Measurements from ENCODE around the gene LUC7L3. TPM values are rescaled to one million over a fixed set of nuclear protein-coding genes. Genes with fewer than 3 reads are reported as not detected.

Gene LUC7L3
- total and polyA plus RNA-seq, 10 of the 15 experiments (the other 5 are each of a cell fraction or from before 2014, with no cell fraction given): 51.3 to 176 (median 149) TPM

Small RNAs within 50 kb of the gene (microRNA-seq; reads per million reads assigned to microRNA genes)
- gene MIR8059: not detected

Small RNAs within 50 kb of the gene (small RNA-seq; reads per million reads assigned to genes)
- gene AC005921.1 (not detected), gene MIR8059 (not detected), gene RF00019 (not detected)

Other genes starting within 250 kb of the LUC7L3 start
Only the 7 nearest of the 10 such genes appear.
- gene SPATA20, start 172.4 kb upstream of the LUC7L3 start, total RNA-seq (2014; rRNA removed): 41.7 and 45.3 TPM in 2 replicates
- 18.9 and 21.0 TPM in 2 replicates for gene SPATA20, start 172.4 kb upstream of the LUC7L3 start, total RNA-seq (2014; rRNA removed; fragmentation: Illumina TruSeq; extraction: Trizol)
- 39.9 and 40.4 TPM in 2 replicates for gene SPATA20, start 172.4 kb upstream of the LUC7L3 start, total RNA-seq (2021)
- 12.1 and 23.1 TPM in 2 replicates for gene SPATA20, start 172.4 kb upstream of the LUC7L3 start, polyA plus RNA-seq (2011; rRNA removed)
- gene SPATA20, start 172.4 kb upstream of the LUC7L3 start, polyA plus RNA-seq (2014; fragmentation: Illumina TruSeq; extraction: Trizol): 8.7 and 17.3 TPM in 2 replicates
- gene SPATA20, start 172.4 kb upstream of the LUC7L3 start, polyA plus RNA-seq (2014; fragmentation: Nextera tagmentation; extraction: Ambion mirVana): 1 to 10 TPM; 2.1 to 3.9 TPM
- 54.8 and 69.8 TPM in 2 replicates for gene SPATA20, start 172.4 kb upstream of the LUC7L3 start, polyA plus RNA-seq (2014; rRNA removed)
- gene SPATA20, start 172.4 kb upstream of the LUC7L3 start, polyA plus RNA-seq (2016; fragmentation: Nextera tagmentation; extraction: Ambion mirVana): 10 to 100 TPM; 30.1 to 30.8 TPM
- gene CACNA1G, start 158.9 kb upstream of the LUC7L3 start, total RNA-seq (2014; rRNA removed): not detected in 2 replicates
- not detected in 2 replicates for gene CACNA1G, start 158.9 kb upstream of the LUC7L3 start, total RNA-seq (2014; rRNA removed; fragmentation: Illumina TruSeq; extraction: Trizol)
- 0.03 TPM in 1 of 2 replicates, not detected in the other for gene CACNA1G, start 158.9 kb upstream of the LUC7L3 start, total RNA-seq (2021)
- 0.03 and 0.15 TPM in 2 replicates for gene CACNA1G, start 158.9 kb upstream of the LUC7L3 start, polyA plus RNA-seq (2011; rRNA removed)
- gene CACNA1G, start 158.9 kb upstream of the LUC7L3 start, polyA plus RNA-seq (2014; fragmentation: Illumina TruSeq; extraction: Trizol): not detected in 2 replicates
- gene CACNA1G, start 158.9 kb upstream of the LUC7L3 start, polyA plus RNA-seq (2014; fragmentation: Nextera tagmentation; extraction: Ambion mirVana): not detected
- not detected in 2 replicates for gene CACNA1G, start 158.9 kb upstream of the LUC7L3 start, polyA plus RNA-seq (2014; rRNA removed)
- gene CACNA1G, start 158.9 kb upstream of the LUC7L3 start, polyA plus RNA-seq (2016; fragmentation: Nextera tagmentation; extraction: Ambion mirVana): not detected
- gene ABCC3, start 84.7 kb upstream of the LUC7L3 start, total RNA-seq (2014; rRNA removed): not detected in 2 replicates
- gene ABCC3, start 84.7 kb upstream of the LUC7L3 start, total RNA-seq (2014; rRNA removed; fragmentation: Illumina TruSeq; extraction: Trizol): not detected in 2 replicates
- gene ABCC3, start 84.7 kb upstream of the LUC7L3 start, total RNA-seq (2021): 1.1 and 1.5 TPM in 2 replicates
- gene ABCC3, start 84.7 kb upstream of the LUC7L3 start, polyA plus RNA-seq (2011; rRNA removed): 1.9 and 2.3 TPM in 2 replicates
- gene ABCC3, start 84.7 kb upstream of the LUC7L3 start, polyA plus RNA-seq (2014; fragmentation: Illumina TruSeq; extraction: Trizol): 0.21 TPM in 1 of 2 replicates, not detected in the other
- gene ABCC3, start 84.7 kb upstream of the LUC7L3 start, polyA plus RNA-seq (2014; fragmentation: Nextera tagmentation; extraction: Ambion mirVana): not detected
- gene ABCC3, start 84.7 kb upstream of the LUC7L3 start, polyA plus RNA-seq (2014; rRNA removed): 0.10 TPM in 1 of 2 replicates, not detected in the other
- gene ABCC3, start 84.7 kb upstream of the LUC7L3 start, polyA plus RNA-seq (2016; fragmentation: Nextera tagmentation; extraction: Ambion mirVana): under 1 TPM in 1 of 2 experiments, not detected in 1; 0.32 TPM
- 14.6 and 17.8 TPM in 2 replicates for gene ANKRD40, start 11.7 kb upstream of the LUC7L3 start, total RNA-seq (2014; rRNA removed)
- gene ANKRD40, start 11.7 kb upstream of the LUC7L3 start, total RNA-seq (2014; rRNA removed; fragmentation: Illumina TruSeq; extraction: Trizol): 19.0 and 19.9 TPM in 2 replicates
- gene ANKRD40, start 11.7 kb upstream of the LUC7L3 start, total RNA-seq (2021): 20.5 and 21.7 TPM in 2 replicates
- gene ANKRD40, start 11.7 kb upstream of the LUC7L3 start, polyA plus RNA-seq (2011; rRNA removed): 19.9 and 24.2 TPM in 2 replicates
- gene ANKRD40, start 11.7 kb upstream of the LUC7L3 start, polyA plus RNA-seq (2014; fragmentation: Illumina TruSeq; extraction: Trizol): 20.2 and 23.5 TPM in 2 replicates
- gene ANKRD40, start 11.7 kb upstream of the LUC7L3 start, polyA plus RNA-seq (2014; fragmentation: Nextera tagmentation; extraction: Ambion mirVana): 1 to 10 TPM; 6.7 to 6.9 TPM
- 12.5 and 15.0 TPM in 2 replicates for gene ANKRD40, start 11.7 kb upstream of the LUC7L3 start, polyA plus RNA-seq (2014; rRNA removed)
- gene ANKRD40, start 11.7 kb upstream of the LUC7L3 start, polyA plus RNA-seq (2016; fragmentation: Nextera tagmentation; extraction: Ambion mirVana): 1 to 10 TPM; 5.9 to 9.6 TPM
- gene ANKRD40CL, start 47.9 kb downstream of the LUC7L3 start, total RNA-seq (2014; rRNA removed): not detected in 2 replicates
- not detected in 2 replicates for gene ANKRD40CL, start 47.9 kb downstream of the LUC7L3 start, total RNA-seq (2014; rRNA removed; fragmentation: Illumina TruSeq; extraction: Trizol)
- not detected in 2 replicates for gene ANKRD40CL, start 47.9 kb downstream of the LUC7L3 start, total RNA-seq (2021)
- not detected in 2 replicates for gene ANKRD40CL, start 47.9 kb downstream of the LUC7L3 start, polyA plus RNA-seq (2011; rRNA removed)
- gene ANKRD40CL, start 47.9 kb downstream of the LUC7L3 start, polyA plus RNA-seq (2014; fragmentation: Illumina TruSeq; extraction: Trizol): not detected in 2 replicates
- gene ANKRD40CL, start 47.9 kb downstream of the LUC7L3 start, polyA plus RNA-seq (2014; fragmentation: Nextera tagmentation; extraction: Ambion mirVana): not detected
- not detected in 2 replicates for gene ANKRD40CL, start 47.9 kb downstream of the LUC7L3 start, polyA plus RNA-seq (2014; rRNA removed)
- gene ANKRD40CL, start 47.9 kb downstream of the LUC7L3 start, polyA plus RNA-seq (2016; fragmentation: Nextera tagmentation; extraction: Ambion mirVana): not detected
- gene WFIKKN2, start 116.0 kb downstream of the LUC7L3 start, total RNA-seq (2014; rRNA removed): 0.06 TPM in 1 of 2 replicates, not detected in the other
- gene WFIKKN2, start 116.0 kb downstream of the LUC7L3 start, total RNA-seq (2014; rRNA removed; fragmentation: Illumina TruSeq; extraction: Trizol): not detected in 2 replicates
- 0.05 TPM in 1 of 2 replicates, not detected in the other for gene WFIKKN2, start 116.0 kb downstream of the LUC7L3 start, total RNA-seq (2021)
- gene WFIKKN2, start 116.0 kb downstream of the LUC7L3 start, polyA plus RNA-seq (2011; rRNA removed): not detected in 2 replicates
- not detected in 2 replicates for gene WFIKKN2, start 116.0 kb downstream of the LUC7L3 start, polyA plus RNA-seq (2014; fragmentation: Illumina TruSeq; extraction: Trizol)
- gene WFIKKN2, start 116.0 kb downstream of the LUC7L3 start, polyA plus RNA-seq (2014; fragmentation: Nextera tagmentation; extraction: Ambion mirVana): not detected
- not detected in 2 replicates for gene WFIKKN2, start 116.0 kb downstream of the LUC7L3 start, polyA plus RNA-seq (2014; rRNA removed)
- gene WFIKKN2, start 116.0 kb downstream of the LUC7L3 start, polyA plus RNA-seq (2016; fragmentation: Nextera tagmentation; extraction: Ambion mirVana): not detected
- 4.4 and 5.0 TPM in 2 replicates for gene TOB1, start 146.8 kb downstream of the LUC7L3 start, total RNA-seq (2014; rRNA removed)
- 7.7 and 8.2 TPM in 2 replicates for gene TOB1, start 146.8 kb downstream of the LUC7L3 start, total RNA-seq (2014; rRNA removed; fragmentation: Illumina TruSeq; extraction: Trizol)
- gene TOB1, start 146.8 kb downstream of the LUC7L3 start, total RNA-seq (2021): 16.9 and 19.6 TPM in 2 replicates
- 9.4 and 10.7 TPM in 2 replicates for gene TOB1, start 146.8 kb downstream of the LUC7L3 start, polyA plus RNA-seq (2011; rRNA removed)
- 9.6 TPM in 2 replicates for gene TOB1, start 146.8 kb downstream of the LUC7L3 start, polyA plus RNA-seq (2014; fragmentation: Illumina TruSeq; extraction: Trizol)
- gene TOB1, start 146.8 kb downstream of the LUC7L3 start, polyA plus RNA-seq (2014; fragmentation: Nextera tagmentation; extraction: Ambion mirVana): 10 to 100 TPM; 19.5 to 28.3 TPM
- 8.9 and 10.4 TPM in 2 replicates for gene TOB1, start 146.8 kb downstream of the LUC7L3 start, polyA plus RNA-seq (2014; rRNA removed)
- 10 to 100 TPM; 30.6 to 32.4 TPM for gene TOB1, start 146.8 kb downstream of the LUC7L3 start, polyA plus RNA-seq (2016; fragmentation: Nextera tagmentation; extraction: Ambion mirVana)

All from GM12878 (cell line).